NCI-H510A treated with DMSO at 0.1 percent for 48 hours (cell line): ENCODE results near the gene ENDOV.

Experiments used
- DNase-seq: peaks from one replicate; lab custom pipeline; 2025; lab: John Stamatoyannopoulos, UW

ENDOV gene

DNA sequence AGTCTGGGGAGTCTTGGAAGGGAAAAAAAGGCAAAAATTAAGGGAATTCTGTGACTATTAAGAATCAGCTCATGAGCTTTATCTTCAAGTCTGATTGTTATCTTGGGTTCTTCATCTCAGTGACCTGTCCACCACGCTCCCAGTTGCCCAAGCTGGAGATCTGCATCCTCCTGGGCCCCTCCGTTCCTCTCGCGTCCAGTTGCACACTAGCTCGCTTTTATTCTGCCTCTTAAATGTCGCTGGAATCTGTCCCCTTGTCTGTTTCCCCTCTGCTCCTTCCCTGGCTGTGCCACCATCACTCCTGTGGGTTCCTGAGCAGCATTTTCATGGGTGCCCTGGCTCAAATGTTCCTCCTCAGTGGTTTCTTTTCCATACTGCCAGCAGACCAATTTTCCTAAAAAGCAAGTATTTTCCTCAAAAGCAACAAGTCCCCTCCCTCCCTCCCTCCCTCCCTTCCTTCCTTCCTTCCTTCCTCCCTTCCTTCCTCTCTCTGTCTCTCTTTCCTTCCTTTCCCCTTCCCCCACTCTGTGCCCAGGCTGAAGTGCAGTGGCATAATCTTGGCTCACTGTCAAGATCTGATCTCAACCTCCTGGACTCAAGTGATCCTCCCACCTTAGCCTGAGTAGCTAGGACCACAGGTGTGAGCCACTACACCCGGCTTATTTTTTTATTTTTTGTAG, 1.4 kb downstream of the ENDOV start:
- DNase-seq: no peak

DNA sequence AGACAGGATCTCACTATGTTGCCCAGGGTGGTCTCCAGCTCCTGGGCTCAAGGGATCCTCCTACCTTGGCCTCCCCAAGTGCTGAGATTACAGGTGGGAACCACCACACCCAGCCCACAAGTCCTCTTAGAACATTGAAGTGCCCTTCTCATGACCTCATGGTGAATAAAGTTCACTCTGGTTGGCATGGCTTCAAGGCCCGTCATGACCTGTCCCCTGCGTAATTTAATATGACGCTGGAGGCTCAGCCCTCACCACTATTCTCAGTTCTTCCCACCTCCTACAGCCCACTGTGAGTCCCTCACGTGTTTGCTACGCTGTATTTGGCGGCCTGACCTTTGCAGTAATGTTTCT, 1.9 kb downstream of the ENDOV start:
- DNase-seq: no peak

DNA sequence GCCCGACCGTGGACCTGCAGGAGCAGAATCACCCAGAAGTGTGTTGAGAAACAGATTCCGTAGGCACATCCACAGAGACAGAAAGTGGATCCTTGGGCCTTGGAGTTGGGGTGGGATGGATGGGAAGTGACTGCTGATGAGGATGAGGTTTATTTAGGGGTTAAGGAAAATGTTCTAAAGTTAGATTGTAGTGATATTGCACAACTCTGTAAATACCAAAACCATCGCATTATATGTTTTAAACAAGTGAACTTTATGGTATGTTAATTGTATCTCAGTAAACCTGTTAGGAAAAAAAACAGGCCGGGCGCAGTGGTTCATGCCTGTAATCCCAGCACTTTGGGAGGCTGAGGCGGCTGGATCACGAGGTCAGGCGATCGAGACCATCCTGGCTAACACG, 3.6 kb downstream of the ENDOV start:
- no peak for DNase-seq

DNA sequence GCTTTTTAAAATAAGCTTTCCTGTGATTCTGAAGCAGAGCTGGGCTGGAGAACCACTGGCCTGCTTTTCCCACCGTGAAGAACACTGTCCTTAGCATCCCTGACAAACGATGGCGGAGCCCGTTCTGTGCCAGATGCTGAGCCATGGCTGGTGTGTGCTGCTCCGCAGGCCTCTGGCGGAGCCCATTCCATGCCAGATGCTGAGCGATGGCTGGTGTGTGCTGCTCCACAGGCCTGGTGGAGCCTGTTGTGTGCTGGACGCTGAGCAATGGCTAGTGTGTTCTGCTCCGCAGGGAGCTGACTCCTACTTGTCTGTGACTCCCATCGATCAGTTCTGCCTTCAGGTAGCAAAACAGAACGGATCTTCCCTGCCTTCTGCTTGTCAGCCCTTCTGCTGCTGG, 4.3 kb downstream of the ENDOV start:
- DNase-seq: no peak

DNA sequence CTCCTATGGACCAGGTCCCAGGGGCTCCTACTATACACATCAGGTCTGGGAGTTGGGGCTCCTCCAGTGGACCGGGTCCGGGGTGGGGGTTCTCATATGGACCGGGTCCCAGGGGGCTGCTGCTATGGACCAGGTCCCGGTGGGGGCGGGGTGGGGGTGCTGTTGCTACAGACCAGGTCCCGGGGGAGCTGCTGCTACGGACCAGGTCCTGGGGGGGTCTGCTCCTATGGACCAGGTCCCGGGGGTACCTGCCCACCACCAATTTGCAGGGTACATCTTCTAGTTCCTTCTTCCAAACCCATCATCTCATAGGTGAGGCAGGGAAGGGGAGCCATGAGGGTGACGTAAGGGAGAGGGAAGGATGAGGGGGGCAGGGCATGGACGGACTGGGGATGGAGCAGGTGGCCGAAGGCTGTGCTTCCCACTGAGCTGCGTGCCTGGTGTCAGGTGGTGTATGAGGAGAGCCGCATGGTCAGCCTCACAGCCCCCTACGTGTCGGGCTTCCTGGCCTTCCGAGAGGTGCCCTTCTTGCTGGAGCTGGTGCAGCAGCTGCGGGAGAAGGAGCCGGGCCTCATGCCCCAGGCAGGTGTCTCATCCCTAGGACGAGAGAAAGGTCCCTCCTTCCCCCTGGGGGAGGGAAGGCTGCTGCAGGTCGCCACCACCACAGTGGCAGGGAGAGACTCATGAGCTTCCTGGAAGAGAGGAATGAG, 6.6 kb downstream of the ENDOV start:
- no peak for DNase-seq

DNA sequence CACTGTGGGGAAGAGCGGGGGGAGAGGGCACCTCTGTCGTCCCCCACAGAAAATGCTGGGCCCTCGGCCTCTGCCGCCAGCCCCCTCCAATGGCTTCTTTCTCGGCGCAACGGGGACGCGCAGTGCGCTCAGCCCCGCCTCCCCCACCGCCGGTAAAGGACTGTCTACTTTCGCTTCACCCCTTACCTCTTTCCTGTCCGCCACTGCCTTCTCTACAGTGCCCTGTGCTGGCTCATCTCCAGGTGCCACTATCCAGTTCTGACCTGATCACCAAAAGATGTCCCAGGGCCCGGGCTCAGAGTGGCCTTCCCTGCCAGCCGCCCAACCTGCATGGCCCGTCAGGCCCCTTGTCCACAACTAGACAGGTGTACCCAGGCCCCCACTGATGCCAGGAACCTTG, 7.3 kb downstream of the ENDOV start:
- no peak for DNase-seq

DNA sequence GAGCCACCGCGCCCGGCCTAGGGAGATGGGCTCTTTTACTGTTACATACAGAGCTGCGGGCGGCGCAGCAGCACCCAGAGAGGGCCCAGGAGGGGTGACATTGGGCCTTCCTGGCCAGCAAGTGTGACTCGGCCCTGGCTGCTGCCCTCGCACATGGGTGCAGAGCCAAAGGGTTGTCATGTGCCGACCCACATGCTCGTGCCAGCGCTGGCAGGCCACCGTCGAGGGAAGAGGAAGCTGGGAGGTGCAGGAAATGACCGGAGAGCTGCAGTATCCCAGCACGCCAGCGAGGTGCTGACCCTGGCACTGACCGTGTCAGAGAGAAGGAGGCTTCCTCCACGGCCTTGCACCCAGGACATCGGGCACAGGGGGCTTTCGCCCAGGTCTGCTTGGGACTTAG, 8.0 kb downstream of the ENDOV start:
- no peak for DNase-seq

DNA sequence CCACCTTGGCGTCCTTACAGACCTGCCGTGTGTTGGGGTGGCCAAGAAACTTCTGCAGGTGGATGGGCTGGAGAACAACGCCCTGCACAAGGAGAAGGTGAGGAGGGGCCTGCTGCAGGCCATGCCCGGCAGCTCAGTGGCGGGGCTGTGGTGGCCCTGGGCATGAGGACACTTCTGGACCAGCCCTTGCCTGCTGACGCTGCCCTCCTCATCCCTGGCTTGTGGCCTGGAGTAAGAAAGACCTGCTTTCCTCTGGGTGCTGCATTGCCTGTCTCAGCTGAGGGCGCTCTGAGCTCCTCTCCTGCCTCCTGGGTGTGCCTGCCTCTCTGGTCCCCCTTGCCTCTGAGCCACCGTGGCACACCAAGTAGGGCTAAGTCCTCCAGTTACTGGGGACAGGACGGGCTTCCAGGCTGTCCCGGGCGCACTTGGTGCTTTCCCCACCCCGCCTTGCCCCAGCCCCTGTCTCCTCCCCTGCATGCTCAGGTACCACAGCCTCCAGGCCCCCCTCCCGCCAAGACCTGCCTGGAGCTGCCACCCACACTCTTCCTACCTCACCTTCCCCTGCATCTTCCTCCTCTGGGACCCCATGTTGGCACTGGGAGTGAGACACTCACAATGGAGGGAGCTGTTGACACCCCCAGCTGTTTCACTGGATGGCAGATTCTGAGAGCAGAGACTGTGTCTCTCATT, 8.7 kb downstream of the ENDOV start:
- no peak for DNase-seq

DNA sequence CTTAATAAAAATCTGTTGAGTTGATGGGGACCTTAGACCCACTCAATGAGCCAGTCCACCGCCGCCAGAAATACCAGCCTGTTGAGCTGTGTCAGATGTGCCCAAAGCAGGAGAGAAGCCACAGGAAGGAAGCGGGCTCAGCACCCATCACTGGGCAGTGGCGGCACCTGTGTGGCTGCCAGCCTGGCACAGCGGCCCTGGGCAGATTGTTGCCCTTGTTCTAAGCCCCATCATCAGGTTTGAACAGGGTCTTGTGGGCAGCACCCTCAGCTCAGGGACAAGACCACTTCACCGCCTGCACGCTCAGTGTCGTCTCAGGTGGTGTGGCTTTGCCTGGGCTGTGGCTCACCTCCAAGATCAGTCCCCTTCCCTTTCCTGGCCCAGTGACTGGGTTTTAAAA, 9.3 kb downstream of the ENDOV start:
- no peak for DNase-seq

DNA sequence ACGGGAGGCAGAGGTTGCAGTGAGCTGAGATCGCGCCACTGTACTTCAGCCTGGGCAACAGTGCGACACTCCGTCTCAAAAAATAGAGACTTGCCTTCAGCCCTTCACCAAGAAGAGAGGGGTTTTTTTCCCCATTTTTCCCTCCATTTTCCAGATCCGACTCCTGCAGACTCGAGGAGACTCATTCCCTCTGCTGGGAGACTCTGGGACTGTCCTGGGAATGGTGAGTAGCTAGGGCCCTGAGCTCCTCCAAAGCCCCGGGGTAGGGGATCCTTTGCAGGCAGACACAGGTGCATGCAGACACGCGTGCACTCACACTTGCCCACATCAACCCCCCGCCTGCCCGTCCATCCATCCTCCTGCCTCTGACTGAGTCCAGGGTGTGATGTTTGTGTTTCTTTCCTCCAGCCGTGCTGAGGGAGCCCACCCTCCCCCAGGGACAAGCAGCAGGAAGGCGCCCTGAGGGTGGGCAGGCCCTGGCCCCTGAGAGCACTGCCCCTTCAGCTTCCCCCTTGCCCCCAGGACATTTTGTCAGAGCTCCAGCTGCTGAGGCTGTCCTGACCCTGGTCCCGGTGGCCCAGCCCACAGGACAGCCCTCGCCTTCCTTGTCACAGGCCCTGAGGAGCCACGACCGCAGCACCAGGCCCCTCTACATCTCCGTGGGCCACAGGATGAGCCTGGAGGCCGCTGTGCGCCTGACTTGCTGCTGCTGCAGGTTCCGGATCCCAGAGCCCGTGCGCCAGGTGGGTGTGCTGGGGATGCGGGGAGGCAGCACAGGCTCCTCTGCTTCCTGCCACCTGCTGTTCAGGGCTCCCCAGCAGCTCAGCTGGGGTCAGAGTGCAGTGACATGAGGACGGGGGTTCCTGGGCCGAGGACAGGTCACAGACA, 10.2 kb downstream of the ENDOV start:
- no peak for DNase-seq

DNA sequence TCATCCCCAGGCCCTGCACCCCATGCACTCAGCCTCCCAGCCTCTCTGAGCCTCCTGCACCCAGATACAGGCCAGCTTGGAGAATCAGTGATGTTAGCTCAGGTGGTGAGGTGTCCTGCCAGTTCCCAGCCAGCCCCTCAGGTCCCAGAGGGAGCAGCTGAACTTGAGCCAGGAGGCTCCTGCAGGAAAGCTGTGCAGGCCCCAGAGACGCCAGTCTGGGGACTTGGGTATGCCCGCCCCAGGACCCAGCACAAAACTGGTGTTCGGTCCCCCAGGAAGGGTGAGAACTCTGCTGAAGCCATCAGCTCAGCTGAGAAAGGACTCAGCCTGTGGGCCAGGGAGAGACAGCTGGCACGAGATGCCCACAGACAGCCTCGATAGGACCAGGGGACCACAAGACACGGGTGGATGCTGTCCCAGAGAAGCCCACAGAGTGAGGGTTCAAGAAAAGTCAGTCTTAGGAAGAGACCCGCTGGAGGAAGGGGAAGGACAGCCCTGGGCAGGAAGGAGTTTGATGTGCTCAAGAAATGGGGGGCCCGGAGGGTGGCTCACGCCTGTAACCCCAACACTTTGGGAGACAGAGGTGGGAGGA, 11.0 kb downstream of the ENDOV start:
- DNase-seq: no peak

DNA sequence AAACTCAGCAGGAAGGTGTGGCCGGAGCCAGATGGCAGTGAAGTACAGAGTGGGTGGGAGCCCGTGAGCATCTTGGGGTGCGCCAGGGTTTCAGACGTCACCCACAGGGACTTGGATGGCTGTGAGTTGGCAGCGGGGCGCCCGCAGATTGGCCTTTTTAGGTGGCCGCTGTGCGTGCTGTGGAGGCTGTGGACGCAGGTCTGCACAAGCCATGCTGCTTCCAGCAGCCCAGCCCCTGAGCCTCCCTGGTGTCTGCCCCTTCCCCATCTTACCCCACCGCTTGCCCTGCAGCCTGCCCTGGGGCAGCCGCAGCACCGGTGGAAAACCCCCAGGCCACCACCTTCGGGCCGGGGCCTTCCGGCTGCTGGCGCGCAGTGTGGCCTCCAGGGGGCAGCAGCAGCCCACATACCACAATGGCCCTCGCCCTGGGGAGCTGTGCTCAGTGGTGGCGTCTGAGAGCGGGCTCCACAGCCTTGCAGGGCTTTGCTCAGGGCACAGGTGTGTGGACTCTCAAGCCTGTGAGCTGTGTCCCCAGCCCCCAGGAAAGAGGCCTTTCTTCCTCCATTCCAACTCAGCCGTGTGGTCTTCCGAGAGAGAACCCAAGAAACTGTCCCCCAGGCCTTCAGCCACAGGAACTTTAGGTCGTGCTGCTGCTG, 11.8 kb downstream of the ENDOV start:
- DNase-seq: peak; percentile 56

DNA sequence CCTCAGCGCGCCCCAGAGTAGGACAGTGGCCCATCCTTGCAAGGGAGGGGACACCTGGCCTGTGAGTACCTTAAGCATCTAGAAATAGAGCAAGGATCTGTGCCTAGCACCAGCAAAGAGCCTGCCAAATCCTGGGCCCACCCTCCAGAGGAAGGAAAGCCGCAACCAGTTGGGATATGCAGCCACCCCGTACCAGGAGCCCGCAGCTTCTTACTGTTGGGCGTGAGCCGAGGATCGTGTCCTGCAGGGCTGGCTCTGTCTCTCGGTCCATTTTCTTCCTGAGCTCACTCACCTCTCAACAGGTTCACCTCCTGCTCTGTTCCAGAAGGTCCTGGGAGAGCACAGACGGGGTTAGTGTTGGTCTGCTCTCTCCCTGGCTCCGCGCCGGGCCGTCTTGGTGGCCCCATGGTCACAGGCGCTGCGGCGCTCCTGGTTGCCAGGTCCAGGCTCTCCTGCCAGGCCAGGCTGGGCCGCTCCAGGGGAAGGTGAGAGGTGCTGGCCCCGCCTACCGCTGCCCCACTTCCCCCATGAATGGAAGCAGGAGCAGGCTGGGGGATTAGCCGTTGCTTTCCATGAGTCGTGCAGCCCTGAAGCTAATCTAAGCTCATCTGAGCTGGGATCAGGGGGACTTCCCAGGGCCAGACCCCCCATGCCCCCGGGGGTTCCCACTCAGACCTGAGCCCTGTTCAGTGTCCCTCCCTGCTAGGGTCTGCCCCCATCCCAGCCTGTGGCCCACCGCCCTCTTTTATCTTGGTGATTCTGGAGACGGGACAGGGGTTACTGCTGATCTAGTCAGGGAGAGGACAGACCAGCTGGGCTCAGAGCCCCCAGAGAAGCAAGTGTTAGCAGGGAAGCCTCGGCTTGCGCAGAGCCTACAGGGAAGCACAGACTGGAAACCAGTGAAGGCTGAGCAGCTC, 12.7 kb downstream of the ENDOV start:
- DNase-seq: no peak

DNA sequence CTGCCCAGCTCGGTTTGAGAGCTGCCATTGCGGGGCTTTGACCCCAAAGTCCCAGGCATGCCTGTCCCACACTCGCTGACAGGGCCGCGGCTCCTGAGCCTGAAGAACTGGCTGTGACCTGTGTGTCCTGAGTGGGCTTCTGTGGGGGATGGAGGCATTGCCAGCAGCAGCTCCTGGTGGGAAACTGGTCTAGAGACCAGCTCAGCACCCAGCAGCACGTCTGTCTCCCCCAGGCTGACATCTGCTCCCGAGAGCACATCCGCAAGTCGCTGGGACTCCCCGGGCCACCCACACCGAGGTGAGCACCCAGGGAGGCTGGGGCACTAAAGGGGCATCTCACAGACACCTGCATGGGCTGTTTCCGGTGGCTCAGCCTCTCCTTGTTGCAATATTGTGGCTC, 13.4 kb downstream of the ENDOV start:
- no peak for DNase-seq

DNA sequence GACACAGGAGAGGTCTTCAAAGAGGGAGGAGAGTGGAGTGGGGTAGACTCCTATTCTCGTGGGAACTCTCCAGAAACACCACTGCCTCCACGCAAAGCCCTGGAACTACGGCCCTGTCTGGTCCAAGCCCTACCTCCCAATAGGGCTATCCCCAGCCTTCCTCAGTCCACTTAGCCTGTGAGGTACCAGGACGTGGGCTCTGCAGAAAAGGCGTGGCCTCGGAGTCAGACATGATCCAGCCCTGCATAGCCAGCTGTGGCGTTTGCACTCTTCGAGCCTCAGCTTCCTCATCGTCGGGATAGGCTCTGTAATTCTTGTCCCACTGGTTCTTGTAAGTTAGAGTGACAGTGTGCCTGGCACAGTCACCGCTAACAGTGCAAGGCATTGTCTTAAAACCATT, 13.8 kb downstream of the ENDOV start:
- no peak for DNase-seq

DNA sequence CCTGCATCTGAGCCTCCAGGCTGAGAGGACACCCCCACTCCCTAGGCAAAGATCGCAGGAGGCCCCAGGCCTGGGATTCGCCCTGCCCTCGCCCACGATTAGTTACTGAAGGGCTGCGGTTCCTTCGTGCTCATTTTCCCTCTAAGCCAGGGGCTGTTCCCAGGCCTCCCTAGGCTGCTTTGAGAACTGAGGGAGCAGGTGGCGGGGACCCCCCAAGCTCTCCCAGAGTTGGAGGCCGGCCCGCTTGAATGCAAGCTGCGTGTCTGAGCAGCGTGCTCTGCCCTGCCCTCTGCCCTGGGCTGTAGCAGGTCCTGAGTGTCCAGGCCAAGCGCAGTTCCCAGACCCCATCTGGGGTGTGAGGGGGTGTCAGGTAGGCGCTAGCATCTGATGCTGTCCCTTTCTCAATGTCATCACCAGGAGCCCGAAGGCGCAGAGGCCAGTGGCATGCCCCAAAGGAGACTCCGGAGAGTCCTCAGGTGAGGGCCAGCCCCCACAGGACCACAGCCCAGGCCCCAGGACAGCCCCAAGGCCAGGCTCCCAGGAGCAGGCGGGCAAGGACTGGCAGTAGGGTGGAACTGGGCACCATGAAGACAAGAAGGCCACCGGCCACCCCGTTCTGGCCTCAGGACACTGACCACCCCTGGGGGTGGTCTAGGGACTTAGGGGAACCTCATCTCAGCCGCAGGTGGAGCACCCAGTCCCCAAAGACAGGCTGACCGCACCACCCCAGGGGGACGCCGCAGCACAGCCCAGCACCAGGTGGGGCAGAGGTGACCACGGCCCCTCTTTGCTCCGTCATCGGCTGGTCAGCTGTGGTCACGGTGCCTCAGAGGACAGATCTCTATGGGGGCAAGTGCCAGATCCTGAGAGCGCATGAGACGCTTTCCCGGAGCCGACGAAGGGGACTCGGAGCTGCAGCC, 14.6 kb downstream of the ENDOV start:
- DNase-seq: no peak

DNA sequence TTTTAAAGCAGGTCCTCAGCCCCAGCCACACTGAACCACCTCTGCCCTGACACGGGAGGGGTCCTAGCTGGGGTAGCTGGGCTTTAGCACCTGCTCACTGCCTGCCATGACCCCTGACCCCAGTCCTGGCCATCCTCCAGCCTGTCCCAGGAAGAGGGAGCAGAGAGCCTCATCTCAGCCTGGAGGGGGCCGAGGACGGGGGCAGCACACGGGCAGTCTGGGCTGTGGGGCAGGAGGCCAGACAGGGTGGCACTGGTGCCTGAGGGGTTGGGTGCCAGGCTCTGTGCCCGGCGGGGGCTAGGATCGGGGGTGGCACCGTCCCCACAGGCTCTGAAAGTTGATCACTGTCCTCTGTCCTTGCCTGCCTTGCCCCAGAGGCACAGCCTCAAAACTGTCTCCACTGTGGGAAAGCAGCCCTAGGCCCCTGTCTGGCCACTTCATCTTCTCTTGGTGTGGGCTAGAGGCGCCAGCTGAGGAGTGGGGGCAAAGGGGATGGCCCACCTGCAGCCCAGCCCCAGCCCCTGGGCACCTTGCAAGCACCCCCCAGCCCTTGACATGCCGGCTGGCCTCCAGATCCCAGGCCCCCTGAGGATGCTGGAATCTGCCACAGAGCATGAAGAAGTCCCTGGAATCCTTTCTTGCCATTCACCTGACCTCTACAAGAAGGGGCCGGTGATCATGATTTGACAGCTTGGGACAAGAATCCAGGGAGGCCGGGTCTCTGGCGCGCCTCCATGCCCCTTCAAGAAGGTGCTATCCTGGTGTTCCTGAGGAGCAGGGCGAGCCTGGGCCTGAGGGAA, 15.7 kb downstream of the ENDOV start:
- DNase-seq: no peak
